GM18951 (cell line): ENCODE measurements around the gene GMPR2.

Experiments used
- POLR2A ChIP-seq: IDR thresholded peaks from 4 replicates; pipeline ENCODE4 v1.6.1; 2011; ENCODE audit warnings: mild to moderate bottlenecking; ENCODE audit not compliant: insufficient read length, insufficient read depth; ENCODE audit errors: extremely low read depth
- in situ Hi-C: fragments of 300-500 bp; cut with MboI; formaldehyde crosslinking; loops from one replicate; pipeline ENCODE4 v1.12.0; 2022; ENCODE audit warnings: low sequenced_read_pairs, mixed read lengths, inconsistent platforms; ENCODE audit not compliant: unreplicated experiment

GMPR2 gene

DNA sequence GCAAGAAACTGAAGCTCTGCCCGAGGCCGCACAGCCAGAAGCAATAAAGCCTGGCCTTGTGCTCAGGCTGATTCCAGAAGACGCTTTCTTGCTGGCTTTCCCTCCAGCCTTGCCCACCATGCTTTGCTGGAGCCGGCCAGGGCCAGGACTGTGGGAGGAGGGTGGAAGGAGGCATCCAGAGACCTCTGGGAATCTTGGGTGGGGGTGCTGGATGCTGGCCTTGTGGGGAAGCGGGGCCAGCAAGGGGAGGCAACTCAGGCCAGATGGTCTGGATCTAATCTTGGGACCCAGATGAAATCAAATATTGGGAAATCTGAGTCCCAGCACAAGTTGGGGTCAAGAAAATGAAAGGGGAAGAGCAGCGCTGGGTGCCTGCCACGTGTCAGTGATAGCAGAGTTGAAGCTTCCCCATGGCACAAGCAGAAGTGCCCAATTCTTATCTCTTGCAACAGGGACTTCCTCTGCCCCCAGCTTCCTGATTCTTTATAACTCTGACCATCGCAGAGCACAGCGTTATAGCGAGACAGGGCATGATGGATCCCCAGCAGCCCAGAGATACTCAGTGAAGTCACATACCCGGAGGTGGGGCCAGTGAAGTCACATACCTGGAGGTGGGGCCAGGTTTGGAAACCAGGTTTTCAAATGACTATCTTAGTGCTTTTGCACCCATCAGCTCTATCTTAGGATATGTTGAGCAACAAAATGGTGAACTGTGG, 45.0 kb downstream of the GMPR2 start:
- TF ChIP-seq POLR2A = no peak
- in situ Hi-C loops = no loop called here

GRCh38 chr14:24278424-24278823, 45.7 kb downstream of the GMPR2 start:
- in situ Hi-C loops = no loop called here

GRCh38 chr14:24279301-24280186, 46.8 kb downstream of the GMPR2 start:
- TF ChIP-seq POLR2A = no peak
- in situ Hi-C loops = no loop called here

More at GRCh38 chr14:24278424-24278823, 45.7 kb downstream of the GMPR2 start:
- no peak for TF ChIP-seq POLR2A

- in situ Hi-C loops = no loop called here
- no peak for TF ChIP-seq POLR2A
Measured at GRCh38 chr14:24280797-24281460, 48.2 kb downstream of the GMPR2 start.

- in situ Hi-C loops = no loop called here
- TF ChIP-seq POLR2A = no peak
Measured at GRCh38 chr14:24281636-24282035, 48.9 kb downstream of the GMPR2 start.

DNA sequence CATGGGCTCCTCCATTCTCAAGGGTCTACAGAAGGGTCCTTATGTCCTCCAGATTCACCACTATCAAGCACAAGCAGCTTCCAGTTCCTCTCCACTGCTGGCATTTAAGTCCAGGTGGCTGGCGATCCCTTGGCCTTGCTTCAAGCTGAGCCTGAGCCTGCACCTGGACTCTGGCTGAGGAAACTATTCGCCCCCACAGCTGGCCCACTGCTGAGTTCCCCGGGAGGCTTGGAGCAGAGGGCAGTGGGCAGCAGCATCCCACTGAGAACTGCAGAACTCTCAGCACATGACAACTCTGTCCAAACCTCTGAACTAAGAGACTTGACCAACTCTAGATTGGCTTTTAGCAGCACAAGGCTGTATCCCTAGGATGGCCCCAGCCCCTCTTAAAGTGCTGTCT, 50.0 kb downstream of the GMPR2 start:
- no peak for TF ChIP-seq POLR2A
- in situ Hi-C loops = no loop called here

GRCh38 chr14:24283796-24284460, 51.2 kb downstream of the GMPR2 start:
- in situ Hi-C loops = no loop called here
- TF ChIP-seq POLR2A = no peak

GRCh38 chr14:24284501-24285035, 51.8 kb downstream of the GMPR2 start:
- no peak for TF ChIP-seq POLR2A
- in situ Hi-C loops = no loop called here

DNA sequence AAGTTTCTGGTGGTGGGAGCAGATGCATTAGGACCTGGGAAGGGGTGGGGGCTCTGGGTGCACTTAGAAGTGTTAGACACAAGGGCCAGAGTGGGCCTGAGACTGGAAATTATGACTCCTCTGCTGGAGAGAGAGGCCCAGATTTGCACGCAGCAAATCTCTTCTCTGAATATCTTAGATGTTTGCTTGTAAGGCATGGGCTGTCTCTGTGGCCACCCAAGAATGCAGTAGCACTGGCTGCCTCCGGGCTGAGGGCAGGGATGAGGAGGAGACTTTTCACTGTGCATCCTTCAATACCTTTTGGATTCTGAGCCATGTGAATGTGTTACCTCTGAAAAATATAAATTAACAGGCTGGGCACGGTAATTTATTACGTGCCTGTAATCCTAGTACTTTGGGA, 52.6 kb downstream of the GMPR2 start:
- in situ Hi-C loops = no loop called here
- no peak for TF ChIP-seq POLR2A

- in situ Hi-C loops = no loop called here
- TF ChIP-seq POLR2A = no peak
Measured at GRCh38 chr14:24286996-24287395, 54.3 kb downstream of the GMPR2 start.
